ENCODE data around the gene TMEM201. TPM values are rescaled to one million over a fixed set of nuclear protein-coding genes. Genes with fewer than 3 reads are reported as not detected.

TMEM201 gene
- total and polyA plus RNA-seq, 12 donors: 10.7 to 26.0 (median 18.2) TPM

GRCh38 chr1:9643351-9644256 is 54.9 kb downstream of the TMEM201 start:
- peak in 1 of 8 donors; percentile 25 for ATAC-seq
- WGBS, 2 donors: 63 to 65% methylated on average over 8 of the region's 8 CpGs

GRCh38 chr1:9646037-9646436 is 57.3 kb downstream of the TMEM201 start:
- 94 to 95% methylated on average over 13 of the region's 13 CpGs for WGBS, 2 donors
- Histone ChIP-seq H3K9me3 (no peaks in the 10 kb centered on the region), H3K27ac (no peak overlapping the region), H3K4me3 (no peak overlapping the region), H3K36me3 (no peaks in the 10 kb centered on the region), H3K27me3 (peaks cover 0 to 36% (median 24%) of the 10 kb centered on the region in 7 donors), H3K4me1 (peaks cover 0 to 37% (median under 1%) of the 10 kb centered on the region in 9 donors)
- DNase-seq: no peak
- intact Hi-C loops (cut with DNase I): no loop called here
- TF ChIP-seq, protein P1, sequence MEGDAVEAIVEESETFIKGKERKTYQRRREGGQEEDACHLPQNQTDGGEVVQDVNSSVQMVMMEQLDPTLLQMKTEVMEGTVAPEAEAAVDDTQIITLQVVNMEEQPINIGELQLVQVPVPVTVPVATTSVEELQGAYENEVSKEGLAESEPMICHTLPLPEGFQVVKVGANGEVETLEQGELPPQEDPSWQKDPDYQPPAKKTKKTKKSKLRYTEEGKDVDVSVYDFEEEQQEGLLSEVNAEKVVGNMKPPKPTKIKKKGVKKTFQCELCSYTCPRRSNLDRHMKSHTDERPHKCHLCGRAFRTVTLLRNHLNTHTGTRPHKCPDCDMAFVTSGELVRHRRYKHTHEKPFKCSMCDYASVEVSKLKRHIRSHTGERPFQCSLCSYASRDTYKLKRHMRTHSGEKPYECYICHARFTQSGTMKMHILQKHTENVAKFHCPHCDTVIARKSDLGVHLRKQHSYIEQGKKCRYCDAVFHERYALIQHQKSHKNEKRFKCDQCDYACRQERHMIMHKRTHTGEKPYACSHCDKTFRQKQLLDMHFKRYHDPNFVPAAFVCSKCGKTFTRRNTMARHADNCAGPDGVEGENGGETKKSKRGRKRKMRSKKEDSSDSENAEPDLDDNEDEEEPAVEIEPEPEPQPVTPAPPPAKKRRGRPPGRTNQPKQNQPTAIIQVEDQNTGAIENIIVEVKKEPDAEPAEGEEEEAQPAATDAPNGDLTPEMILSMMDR (IDR thresholded peaks at IDR 0.05): no peak
- no peak for ATAC-seq

More at GRCh38 chr1:9643351-9644256, 54.9 kb downstream of the TMEM201 start:
- Histone ChIP-seq H3K27me3 (peaks cover 0 to 17% (median 3%) of the 10 kb centered on the region in 7 donors), H3K9me3 (no peaks in the 10 kb centered on the region), H3K4me1 (peaks cover 0 to 36% (median 0%) of the 10 kb centered on the region in 9 donors), H3K4me3 (no peak overlapping the region), H3K27ac (peak overlapping the region in 1 of 10 donors; percentile 76), H3K36me3 (no peaks in the 10 kb centered on the region)
- DNase-seq: no peak
- TF ChIP-seq, protein P1 (IDR thresholded peaks at IDR 0.05): no peak
- intact Hi-C loops (cut with DNase I): loop anchor here in 1 of 10 donors (2.0 kb wide), 1 partner anchor 31 kb away; no protein-coding TSS in a partner anchor

DNA sequence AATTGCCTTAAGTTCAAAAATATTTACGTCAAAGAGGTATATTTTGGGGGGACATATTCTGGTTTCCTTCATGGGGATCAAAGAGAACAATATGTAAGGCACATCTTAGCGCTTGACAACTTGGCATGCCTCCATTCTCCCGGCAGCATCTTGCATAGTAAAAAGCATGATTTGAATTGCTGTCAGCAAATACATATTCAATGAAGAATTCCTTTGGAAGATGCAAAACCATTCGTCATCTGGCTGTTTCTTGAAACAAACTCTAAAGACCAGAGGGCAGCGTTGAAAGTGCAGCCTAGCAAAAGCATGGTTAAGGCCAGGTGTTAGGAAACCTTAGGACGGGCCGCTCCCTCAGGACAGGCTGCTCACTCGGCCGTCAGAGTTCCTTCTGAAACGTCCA is 59.5 kb downstream of the TMEM201 start:
- H3K36me3 ChIP-seq: no peaks in the 10 kb centered on the region
- no peaks in the 10 kb centered on the region for H3K9me3 ChIP-seq
- DNase-seq: no peak
- no peak for ATAC-seq
- H3K27ac ChIP-seq: no peak overlapping the region
- 70 to 71% methylated on average over 10 of the region's 10 CpGs for WGBS, 2 donors
- no peak overlapping the region for H3K4me3 ChIP-seq
- peaks cover 0 to 47% (median 42%) of the 10 kb centered on the region in 7 donors for H3K27me3 ChIP-seq
- H3K4me1 ChIP-seq: peaks cover 2 to 47% (median 17%) of the 10 kb centered on the region in 9 donors
- TF ChIP-seq, protein P1 (IDR thresholded peaks at IDR 0.05): no peak
- intact Hi-C loops (cut with DNase I): no loop called here

- Histone ChIP-seq H3K4me3 (no peak overlapping the region), H3K9me3 (no peaks in the 10 kb centered on the region), H3K36me3 (no peaks in the 10 kb centered on the region), H3K27me3 (peaks cover 0 to 51% (median 48%) of the 10 kb centered on the region in 7 donors), H3K4me1 (peaks cover 2 to 45% (median 17%) of the 10 kb centered on the region in 9 donors), H3K27ac (no peak overlapping the region)
- ATAC-seq (no peak), DNase-seq (no peak)
- TF ChIP-seq, protein P1 (IDR thresholded peaks at IDR 0.05): no peak
- WGBS, 2 donors: 93 to 95% methylated on average over 3 of the region's 3 CpGs
- intact Hi-C loops (cut with DNase I): no loop called here
Measured at GRCh38 chr1:9649769-9650168, 61.1 kb downstream of the TMEM201 start.
